ENCODE data around the gene ANKRD33.
"Not testable (repeated sequence)": the region's sequence is repeated elsewhere in the genome, so short reads cannot be mapped to it uniquely, and the experiment has no call there.

Gene ANKRD33

GRCh38 chr12:51885294-51886020 lies 2.4 kb upstream of the ANKRD33 start:
- H3K79me1 ChIP-seq (ENCODE audit: low read length); H3K79me2 ChIP-seq (ENCODE audit: control insufficient read depth, insufficient read depth, low read length); H3K27me3 ChIP-seq (ENCODE audit: insufficient read depth, low read length, poor library complexity); H3K4me2 ChIP-seq (ENCODE audit: low read length); H4K8ac ChIP-seq (ENCODE audit: low read depth, low read length); H2BK15ac ChIP-seq (replicated peaks; ENCODE audit: low read depth); H4K5ac ChIP-seq (ENCODE audit: low read length); H3K23ac ChIP-seq (ENCODE audit: low read length); H3K36me3 ChIP-seq (ENCODE audit: control insufficient read depth, insufficient read depth, low read length); H3K9ac ChIP-seq (ENCODE audit: low read length); H2AK5ac ChIP-seq (ENCODE audit: low read length); H2BK5ac ChIP-seq (ENCODE audit: low read length); H3K56ac ChIP-seq (ENCODE audit: low read length); H3K4me1 ChIP-seq (ENCODE audit: control insufficient read depth, low read depth, low read length); DNase-seq; H3K4ac ChIP-seq (ENCODE audit: low read depth, low read length); H3K18ac ChIP-seq (ENCODE audit: low read length); H3K4me3 ChIP-seq (ENCODE audit: low read length); H2BK120ac ChIP-seq (ENCODE audit: low read depth, low read length); H3K27ac ChIP-seq (ENCODE audit: low read depth, low read length): not testable (repeated sequence)
- WGBS (ENCODE audit: extremely low coverage, insufficient coverage, low lambda C conversion rate): no CpG with 5 or more reads among the region's 10 CpGs

- H3K4me3 ChIP-seq (ENCODE audit: low read length): no peak overlapping the region
- H2AK5ac ChIP-seq (ENCODE audit: low read length): no peak overlapping the region
- H3K4me2 ChIP-seq (ENCODE audit: low read length): no peak overlapping the region
- peak; percentile 57 for DNase-seq
- H3K23ac ChIP-seq (ENCODE audit: low read length): no peak overlapping the region
- no peak overlapping the region for H3K56ac ChIP-seq (ENCODE audit: low read length)
- H4K5ac ChIP-seq (ENCODE audit: low read length): no peak overlapping the region
- H3K79me1 ChIP-seq (ENCODE audit: low read length): no peaks in the 10 kb centered on the region
- no peaks in the 10 kb centered on the region for H3K27me3 ChIP-seq (ENCODE audit: insufficient read depth, low read length, poor library complexity)
- H2BK5ac ChIP-seq (ENCODE audit: low read length): no peak overlapping the region
- H3K18ac ChIP-seq (ENCODE audit: low read length): no peak overlapping the region
- H3K4ac ChIP-seq (ENCODE audit: low read depth, low read length): no peak overlapping the region
- H4K8ac ChIP-seq (ENCODE audit: low read depth, low read length): no peak overlapping the region
- no peak overlapping the region for H3K27ac ChIP-seq (ENCODE audit: low read depth, low read length)
- no peaks in the 10 kb centered on the region for H3K36me3 ChIP-seq (ENCODE audit: control insufficient read depth, insufficient read depth, low read length)
- H3K9ac ChIP-seq (ENCODE audit: low read length): no peak overlapping the region
- no CpG with 5 or more reads among the region's 10 CpGs for WGBS (ENCODE audit: extremely low coverage, insufficient coverage, low lambda C conversion rate)
- H2BK15ac ChIP-seq (replicated peaks; ENCODE audit: low read depth): no peak overlapping the region
- no peaks in the 10 kb centered on the region for H3K79me2 ChIP-seq (ENCODE audit: control insufficient read depth, insufficient read depth, low read length)
- H3K4me1 ChIP-seq (ENCODE audit: control insufficient read depth, low read depth, low read length): no peaks in the 10 kb centered on the region
- H2BK120ac ChIP-seq (ENCODE audit: low read depth, low read length): no peak overlapping the region
Measured at GRCh38 chr12:51886021-51886710, 1.7 kb upstream of the ANKRD33 start.

GRCh38 chr12:51888316-51889215 lies 663 bp downstream of the ANKRD33 start:
- no peak overlapping the region for H3K27ac ChIP-seq (ENCODE audit: low read depth, low read length)
- no peak overlapping the region for H2BK15ac ChIP-seq (replicated peaks; ENCODE audit: low read depth)
- H3K23ac ChIP-seq (ENCODE audit: low read length): no peak overlapping the region
- no peak overlapping the region for H2AK5ac ChIP-seq (ENCODE audit: low read length)
- H4K8ac ChIP-seq (ENCODE audit: low read depth, low read length): no peak overlapping the region
- no peak overlapping the region for H3K4me3 ChIP-seq (ENCODE audit: low read length)
- no peaks in the 10 kb centered on the region for H3K79me1 ChIP-seq (ENCODE audit: low read length)
- no peak overlapping the region for H3K18ac ChIP-seq (ENCODE audit: low read length)
- H3K4me1 ChIP-seq (ENCODE audit: control insufficient read depth, low read depth, low read length): no peaks in the 10 kb centered on the region
- H3K79me2 ChIP-seq (ENCODE audit: control insufficient read depth, insufficient read depth, low read length): no peaks in the 10 kb centered on the region
- no peak overlapping the region for H3K4ac ChIP-seq (ENCODE audit: low read depth, low read length)
- no peak overlapping the region for H2BK5ac ChIP-seq (ENCODE audit: low read length)
- no peak overlapping the region for H4K5ac ChIP-seq (ENCODE audit: low read length)
- WGBS (ENCODE audit: extremely low coverage, insufficient coverage, low lambda C conversion rate): no CpG with 5 or more reads among the region's 15 CpGs
- no peaks in the 10 kb centered on the region for H3K36me3 ChIP-seq (ENCODE audit: control insufficient read depth, insufficient read depth, low read length)
- no peak overlapping the region for H2BK120ac ChIP-seq (ENCODE audit: low read depth, low read length)
- H3K9ac ChIP-seq (ENCODE audit: low read length): no peak overlapping the region
- peak overlapping the region; percentile 53 for H3K56ac ChIP-seq (ENCODE audit: low read length)
- DNase-seq: no peak
- H3K27me3 ChIP-seq (ENCODE audit: insufficient read depth, low read length, poor library complexity): no peaks in the 10 kb centered on the region
- no peak overlapping the region for H3K4me2 ChIP-seq (ENCODE audit: low read length)

- no peak overlapping the region for H4K5ac ChIP-seq (ENCODE audit: low read length)
- no peaks in the 10 kb centered on the region for H3K79me1 ChIP-seq (ENCODE audit: low read length)
- no CpG with 5 or more reads among the region's 21 CpGs for WGBS (ENCODE audit: extremely low coverage, insufficient coverage, low lambda C conversion rate)
- no peak overlapping the region for H3K4ac ChIP-seq (ENCODE audit: low read depth, low read length)
- H3K36me3 ChIP-seq (ENCODE audit: control insufficient read depth, insufficient read depth, low read length): no peaks in the 10 kb centered on the region
- no peak overlapping the region for H4K8ac ChIP-seq (ENCODE audit: low read depth, low read length)
- no peak overlapping the region for H2BK120ac ChIP-seq (ENCODE audit: low read depth, low read length)
- no peak overlapping the region for H3K4me2 ChIP-seq (ENCODE audit: low read length)
- no peak overlapping the region for H3K9ac ChIP-seq (ENCODE audit: low read length)
- no peak overlapping the region for H2BK5ac ChIP-seq (ENCODE audit: low read length)
- H3K27me3 ChIP-seq (ENCODE audit: insufficient read depth, low read length, poor library complexity): no peaks in the 10 kb centered on the region
- no peak overlapping the region for H3K56ac ChIP-seq (ENCODE audit: low read length)
- no peak overlapping the region for H2AK5ac ChIP-seq (ENCODE audit: low read length)
- no peak overlapping the region for H3K18ac ChIP-seq (ENCODE audit: low read length)
- H3K4me3 ChIP-seq (ENCODE audit: low read length): no peak overlapping the region
- DNase-seq: no peak
- H3K23ac ChIP-seq (ENCODE audit: low read length): no peak overlapping the region
- no peak overlapping the region for H2BK15ac ChIP-seq (replicated peaks; ENCODE audit: low read depth)
- no peak overlapping the region for H3K27ac ChIP-seq (ENCODE audit: low read depth, low read length)
- no peaks in the 10 kb centered on the region for H3K4me1 ChIP-seq (ENCODE audit: control insufficient read depth, low read depth, low read length)
- H3K79me2 ChIP-seq (ENCODE audit: control insufficient read depth, insufficient read depth, low read length): no peaks in the 10 kb centered on the region
Measured at GRCh38 chr12:51889216-51890132, 1.6 kb downstream of the ANKRD33 start.

- DNase-seq: no peak
- Histone ChIP-seq H2BK120ac (ENCODE audit: low read depth, low read length) (no peak overlapping the region), H2BK15ac (replicated peaks; ENCODE audit: low read depth) (no peak overlapping the region), H4K5ac (ENCODE audit: low read length) (no peak overlapping the region), H3K4ac (ENCODE audit: low read depth, low read length) (no peak overlapping the region), H3K4me1 (ENCODE audit: control insufficient read depth, low read depth, low read length) (peaks cover under 1% of the 10 kb centered on the region), H2BK5ac (ENCODE audit: low read length) (no peak overlapping the region), H3K79me2 (ENCODE audit: control insufficient read depth, insufficient read depth, low read length) (no peaks in the 10 kb centered on the region), H3K79me1 (ENCODE audit: low read length) (no peaks in the 10 kb centered on the region), H3K36me3 (ENCODE audit: control insufficient read depth, insufficient read depth, low read length) (no peaks in the 10 kb centered on the region), H3K4me2 (ENCODE audit: low read length) (no peak overlapping the region), H3K4me3 (ENCODE audit: low read length) (no peak overlapping the region), H2AK5ac (ENCODE audit: low read length) (no peak overlapping the region), H3K27me3 (ENCODE audit: insufficient read depth, low read length, poor library complexity) (no peaks in the 10 kb centered on the region), H4K8ac (ENCODE audit: low read depth, low read length) (no peak overlapping the region), H3K56ac (ENCODE audit: low read length) (no peak overlapping the region), H3K27ac (ENCODE audit: low read depth, low read length) (no peak overlapping the region), H3K18ac (ENCODE audit: low read length) (no peak overlapping the region), H3K23ac (ENCODE audit: low read length) (no peak overlapping the region), H3K9ac (ENCODE audit: low read length) (no peak overlapping the region)
- no CpG with 5 or more reads among the region's 2 CpGs for WGBS (ENCODE audit: extremely low coverage, insufficient coverage, low lambda C conversion rate)
Measured at GRCh38 chr12:51890133-51890464, 2.2 kb downstream of the ANKRD33 start.
